Stimulated activated CD8-positive, alpha-beta memory T cell treated with anti-CD3 and anti-CD28 coated beads, Interleukin-15, amount 100 ng/mL, for 1 hour (primary cell): ENCODE data around the gene GRK1.

ENCODE experiments used
- DNase-seq: peaks from one replicate; pipeline ENCODE4 v3.0.0-alpha.2; 2020; ENCODE audit warnings: low read depth

The GRK1 gene

GRCh38 chr13:113775451-113776145 is 108.6 kb downstream of the GRK1 start:
- no peak for DNase-seq

GRCh38 chr13:113776231-113777125 is 109.5 kb downstream of the GRK1 start:
- DNase-seq = no peak

- no peak for DNase-seq
Observed at GRCh38 chr13:113777311-113778260, 110.6 kb downstream of the GRK1 start.

- no peak for DNase-seq
Observed at GRCh38 chr13:113781571-113781970, 114.6 kb downstream of the GRK1 start.

GRCh38 chr13:113782472-113782871 is 115.5 kb downstream of the GRK1 start:
- no peak for DNase-seq

- DNase-seq = no peak
Observed at GRCh38 chr13:113783200-113783881, 116.3 kb downstream of the GRK1 start.

- DNase-seq = no peak
Observed at GRCh38 chr13:113783966-113784644, 117.1 kb downstream of the GRK1 start.

GRCh38 chr13:113784645-113785024 is 117.6 kb downstream of the GRK1 start:
- DNase-seq = no peak

- no peak for DNase-seq
Observed at GRCh38 chr13:113785051-113786010, 118.3 kb downstream of the GRK1 start.

- no peak for DNase-seq
Observed at GRCh38 chr13:113786262-113786841, 119.3 kb downstream of the GRK1 start.
